ENCODE data around the gene PPARG.

The PPARG gene

GRCh38 chr3:12423918-12424630, 135.2 kb downstream of the PPARG start:
- no peak for TF ChIP-seq CTCF (IDR thresholded peaks at IDR 0.05; ENCODE audit: extremely low read depth, insufficient read depth, missing control alignments)
- no peak for DNase-seq (ENCODE audit: low spot score)
- in situ Hi-C loops (cut with MboI; ENCODE audit: low pct_unique_long_range_greater_than_20kb, low sequenced_read_pairs, unreplicated experiment): no loop called here

- in situ Hi-C loops (cut with MboI; ENCODE audit: low pct_unique_long_range_greater_than_20kb, low sequenced_read_pairs, unreplicated experiment): no loop called here
- TF ChIP-seq CTCF (IDR thresholded peaks at IDR 0.05; ENCODE audit: extremely low read depth, insufficient read depth, missing control alignments): no peak
- DNase-seq (ENCODE audit: low spot score): no peak
These were observed 135.9 kb downstream of the PPARG start for GRCh38 chr3:12424635-12425319.

GRCh38 chr3:12425850-12426579, 137.1 kb downstream of the PPARG start:
- in situ Hi-C loops (cut with MboI; ENCODE audit: low pct_unique_long_range_greater_than_20kb, low sequenced_read_pairs, unreplicated experiment): no loop called here
- TF ChIP-seq CTCF (IDR thresholded peaks at IDR 0.05; ENCODE audit: extremely low read depth, insufficient read depth, missing control alignments): no peak
- no peak for DNase-seq (ENCODE audit: low spot score)

- no peak for TF ChIP-seq CTCF (IDR thresholded peaks at IDR 0.05; ENCODE audit: extremely low read depth, insufficient read depth, missing control alignments)
- in situ Hi-C loops (cut with MboI; ENCODE audit: low pct_unique_long_range_greater_than_20kb, low sequenced_read_pairs, unreplicated experiment): no loop called here
- DNase-seq (ENCODE audit: low spot score): no peak
These were observed 138.7 kb downstream of the PPARG start for GRCh38 chr3:12427551-12427950.

GRCh38 chr3:12428126-12428525, 139.3 kb downstream of the PPARG start:
- in situ Hi-C loops (cut with MboI; ENCODE audit: low pct_unique_long_range_greater_than_20kb, low sequenced_read_pairs, unreplicated experiment): no loop called here
- no peak for DNase-seq (ENCODE audit: low spot score)
- TF ChIP-seq CTCF (IDR thresholded peaks at IDR 0.05; ENCODE audit: extremely low read depth, insufficient read depth, missing control alignments): no peak

GRCh38 chr3:12430086-12430485, 141.2 kb downstream of the PPARG start:
- no peak for TF ChIP-seq CTCF (IDR thresholded peaks at IDR 0.05; ENCODE audit: extremely low read depth, insufficient read depth, missing control alignments)
- in situ Hi-C loops (cut with MboI; ENCODE audit: low pct_unique_long_range_greater_than_20kb, low sequenced_read_pairs, unreplicated experiment): no loop called here
- no peak for DNase-seq (ENCODE audit: low spot score)
